ENCODE results near the gene NKD1.

The NKD1 gene

GRCh38 chr16:50584033-50584722 lies 36.0 kb downstream of the NKD1 start:
- DNase-seq: no peak

- no peak for DNase-seq
Observed at GRCh38 chr16:50585331-50585776, 37.2 kb downstream of the NKD1 start.

- DNase-seq: no peak
Observed at GRCh38 chr16:50587543-50587942, 39.3 kb downstream of the NKD1 start.

- no peak for DNase-seq
Observed at GRCh38 chr16:50588276-50588675, 40.1 kb downstream of the NKD1 start.

GRCh38 chr16:50591209-50591608 lies 43.0 kb downstream of the NKD1 start:
- DNase-seq: no peak

- no peak for DNase-seq
Observed at GRCh38 chr16:50591800-50592771, 43.9 kb downstream of the NKD1 start.

GRCh38 chr16:50592996-50593395 lies 44.8 kb downstream of the NKD1 start:
- no peak for DNase-seq

- DNase-seq: no peak
Observed at GRCh38 chr16:50593410-50594150, 45.4 kb downstream of the NKD1 start.

- no peak for DNase-seq
Observed at GRCh38 chr16:50594308-50595260, 46.4 kb downstream of the NKD1 start.

GRCh38 chr16:50595859-50596258 lies 47.7 kb downstream of the NKD1 start:
- DNase-seq: no peak

- DNase-seq: no peak
Observed at GRCh38 chr16:50596762-50597450, 48.7 kb downstream of the NKD1 start.

GRCh38 chr16:50597563-50598255 lies 49.5 kb downstream of the NKD1 start:
- no peak for DNase-seq

- no peak for DNase-seq
Observed at GRCh38 chr16:50598256-50598894, 50.2 kb downstream of the NKD1 start.

- no peak for DNase-seq
Observed at GRCh38 chr16:50598936-50599361, 50.8 kb downstream of the NKD1 start.

GRCh38 chr16:50599494-50599893 lies 51.3 kb downstream of the NKD1 start:
- no peak for DNase-seq

- no peak for DNase-seq
Observed at GRCh38 chr16:50600582-50601283, 52.5 kb downstream of the NKD1 start.

GRCh38 chr16:50601341-50601740 lies 53.1 kb downstream of the NKD1 start:
- DNase-seq: no peak

- no peak for DNase-seq
Observed at GRCh38 chr16:50602126-50602525, 53.9 kb downstream of the NKD1 start.

- DNase-seq: peak; percentile 50
Observed at GRCh38 chr16:50602531-50603205, 54.5 kb downstream of the NKD1 start.
